HG03097 (cell line): Measurements from ENCODE around the gene RSPO1.

Experiments
- ATAC-seq: cut with Tn5 transposase; IDR thresholded peaks from one replicate; pipeline ENCODE4 v1.9.1; 2021; ENCODE audit not compliant: unreplicated experiment, low FRiP score

The RSPO1 gene

DNA sequence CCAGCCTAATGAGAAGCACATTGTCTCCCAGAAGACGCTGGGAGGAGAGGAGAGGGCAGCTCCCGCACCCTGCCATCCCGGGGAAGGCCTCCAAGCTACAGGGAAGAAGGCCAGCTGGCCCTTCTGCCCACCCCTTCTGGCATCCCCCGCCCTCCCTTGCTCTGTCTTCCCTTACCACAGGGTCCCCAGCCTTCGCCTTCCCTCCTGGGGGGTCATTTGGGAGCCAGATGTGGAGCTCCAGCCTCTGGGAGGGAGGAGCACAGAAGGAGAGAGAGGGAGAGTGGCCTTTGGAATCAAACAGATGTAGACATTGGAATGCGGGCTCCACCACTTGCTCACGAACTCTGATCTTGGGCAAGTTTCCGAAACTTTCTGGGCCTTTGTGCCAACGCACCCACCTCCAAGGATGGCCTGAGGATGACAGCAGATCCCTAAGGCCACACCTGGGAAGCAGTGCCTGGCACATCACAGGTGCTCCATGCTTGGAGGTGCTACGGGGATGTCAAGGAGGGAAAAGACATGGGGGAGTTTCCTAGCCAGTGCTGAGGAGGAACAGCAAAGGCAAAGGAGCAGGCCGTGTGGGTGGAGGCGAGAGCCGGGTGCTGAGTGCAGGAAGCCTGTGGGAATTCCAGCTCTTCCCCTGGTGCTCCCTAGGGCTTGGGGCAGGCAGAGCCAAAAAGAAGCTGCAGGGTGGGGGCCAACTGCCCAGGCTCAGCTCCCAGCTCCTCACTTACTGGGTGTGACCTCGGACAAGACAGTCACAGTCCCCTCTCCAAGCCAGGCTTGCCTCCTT, 23.1 kb upstream of the RSPO1 start:
- ATAC-seq = no peak

DNA sequence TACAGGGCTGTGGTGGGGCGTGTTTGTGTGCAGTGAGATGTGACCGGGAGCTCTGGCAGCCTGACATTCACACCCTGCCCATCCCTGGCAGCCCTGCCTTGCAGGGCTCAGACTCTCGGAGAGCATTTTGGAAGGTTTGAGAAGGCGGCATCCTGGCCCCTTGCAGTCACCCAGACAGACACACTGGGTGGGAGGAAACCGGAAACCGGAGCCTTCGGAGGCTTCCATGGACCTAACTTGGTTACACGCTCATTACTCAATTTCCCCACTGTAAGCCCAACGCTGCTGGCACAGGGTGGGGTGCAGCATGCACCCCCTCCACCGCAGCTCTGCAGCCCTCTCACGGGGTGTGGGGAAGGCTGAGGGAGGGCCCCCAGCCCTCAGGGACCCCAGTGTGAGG, 22.2 kb upstream of the RSPO1 start:
- no peak for ATAC-seq

DNA sequence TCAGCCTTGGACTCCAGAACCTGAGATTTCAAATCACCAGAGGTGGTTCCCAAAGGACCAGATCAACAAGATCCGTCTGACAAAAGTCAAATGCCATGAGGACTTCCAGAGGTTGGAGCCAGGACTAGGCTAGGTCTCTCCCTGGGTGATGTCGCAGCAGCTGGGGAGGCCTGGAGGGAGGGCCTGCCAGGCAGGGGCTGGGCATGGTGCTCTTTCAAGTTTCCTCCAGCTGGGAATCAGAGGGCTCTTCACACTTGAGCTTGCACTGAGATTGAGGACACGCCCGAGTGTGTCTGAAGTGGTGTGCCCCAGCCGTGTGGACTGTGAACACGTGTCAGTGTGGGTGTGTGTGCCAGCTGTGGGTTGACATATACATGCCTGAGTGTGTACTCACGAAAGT, 21.3 kb upstream of the RSPO1 start:
- no peak for ATAC-seq

DNA sequence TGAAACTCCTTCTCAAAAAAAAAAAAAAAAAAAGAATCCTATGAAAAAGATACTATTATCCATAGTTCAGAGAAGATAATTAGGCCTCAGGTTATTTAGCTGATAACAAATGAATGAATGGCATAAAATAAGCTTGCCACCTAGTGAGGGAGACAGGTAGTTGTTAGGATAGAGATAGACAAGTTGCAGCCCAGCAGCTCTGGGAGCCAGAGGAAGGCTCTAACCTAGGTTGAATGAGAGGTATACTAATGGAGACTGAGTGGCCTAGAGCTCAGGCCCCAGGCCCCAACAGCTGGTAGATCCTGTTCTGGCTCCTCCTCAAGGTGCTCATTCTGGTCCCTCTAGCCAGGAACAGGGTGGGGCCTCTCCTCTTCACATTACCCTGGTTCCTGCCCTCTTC, 20.6 kb upstream of the RSPO1 start:
- no peak for ATAC-seq

DNA sequence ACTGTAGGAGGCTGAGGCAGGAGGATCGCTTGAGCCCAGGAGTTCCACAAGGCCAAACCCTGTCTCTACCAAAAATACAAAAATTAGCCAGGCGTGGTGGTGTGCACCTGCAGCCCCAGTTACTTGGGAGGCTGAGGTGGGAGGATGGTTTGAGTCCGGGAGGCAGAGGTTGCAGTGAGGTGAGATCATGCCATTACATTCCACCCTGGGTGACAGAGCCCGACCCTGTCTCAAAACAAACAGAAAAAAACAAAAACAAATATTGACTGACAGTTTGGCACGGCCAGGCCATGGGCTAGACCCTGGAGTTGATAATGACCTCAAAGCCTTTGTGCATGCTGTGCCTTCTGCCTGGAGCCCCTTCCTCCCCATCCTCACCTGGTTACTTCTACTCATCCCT, 19.2 kb upstream of the RSPO1 start:
- ATAC-seq = no peak

DNA sequence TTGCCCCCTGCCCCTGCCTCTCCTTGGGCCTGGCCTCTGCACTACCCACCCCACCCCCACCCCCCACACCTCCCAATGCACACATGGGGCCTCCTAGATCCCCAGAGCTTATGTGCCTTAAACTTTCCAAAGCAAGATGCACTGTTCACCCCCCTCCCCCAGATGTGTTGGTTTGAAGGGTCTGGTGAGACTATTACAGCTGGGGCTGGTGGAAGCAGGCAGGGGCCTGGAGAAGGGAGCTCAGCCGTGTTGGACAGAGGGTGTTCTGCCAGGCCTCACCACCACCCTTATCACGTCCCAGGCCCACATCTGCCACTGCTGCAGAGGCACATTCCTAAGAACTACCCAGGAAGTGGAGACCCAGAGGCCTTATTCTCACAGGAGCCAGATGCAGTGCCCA, 18.3 kb upstream of the RSPO1 start:
- no peak for ATAC-seq

DNA sequence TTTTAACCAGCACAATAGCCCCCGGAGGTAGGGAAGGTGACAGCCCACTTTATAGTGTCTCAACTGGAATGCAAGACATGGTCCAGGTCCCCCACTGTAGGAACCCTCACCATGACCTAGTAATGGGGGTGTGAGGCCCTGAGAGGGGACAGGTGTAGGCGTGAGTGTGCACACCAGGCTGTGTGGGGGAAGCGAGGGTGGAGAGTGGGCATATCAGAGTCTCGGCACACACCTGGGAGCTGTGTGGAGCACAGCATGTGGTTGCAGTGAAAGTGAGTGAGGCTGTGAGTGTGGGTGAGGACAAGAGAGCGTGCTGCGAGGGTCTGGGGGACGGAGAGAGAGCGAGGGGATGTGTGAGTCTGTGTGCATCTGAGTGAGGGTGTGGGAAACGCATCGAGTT, 17.1 kb upstream of the RSPO1 start:
- ATAC-seq = no peak

DNA sequence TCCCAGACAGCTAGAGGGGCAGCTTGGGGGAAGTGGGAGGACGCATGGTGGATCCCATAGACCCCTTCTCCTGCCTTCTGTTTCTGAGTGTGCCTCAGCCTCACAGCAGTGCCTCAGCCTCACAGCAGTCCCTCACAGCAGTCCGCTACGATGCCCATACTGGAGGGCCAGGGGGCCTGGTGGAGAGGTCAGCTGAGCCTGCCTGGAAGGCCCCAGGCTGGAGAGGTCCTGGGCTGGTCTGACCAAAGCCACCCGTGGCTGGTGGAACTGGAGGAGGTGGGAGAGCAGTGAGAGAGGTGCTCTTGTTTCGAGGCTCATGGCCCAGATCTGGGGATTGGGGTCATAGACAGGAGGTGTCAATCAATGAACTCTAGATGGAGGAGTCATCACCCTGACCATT, 16.0 kb upstream of the RSPO1 start:
- no peak for ATAC-seq

DNA sequence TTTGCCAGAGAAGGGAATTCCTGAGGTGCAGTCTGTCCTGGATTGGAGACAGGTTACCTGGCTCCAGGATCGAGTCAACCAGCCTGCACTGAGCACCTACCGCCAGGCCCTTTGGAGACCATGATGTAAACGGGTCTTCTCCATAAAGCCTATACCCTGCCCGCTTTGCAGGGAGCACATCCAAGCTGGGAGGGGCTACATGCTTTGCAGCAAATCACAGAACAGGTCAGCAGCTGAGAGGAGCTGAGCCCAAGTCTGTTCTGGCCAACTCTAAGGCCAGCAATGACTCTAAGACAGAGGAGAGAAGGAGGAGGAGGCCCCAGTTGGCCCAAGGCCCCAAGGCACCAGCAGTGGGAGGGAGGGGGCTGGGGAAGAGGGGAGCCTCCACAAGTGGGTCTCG, 15.5 kb upstream of the RSPO1 start:
- ATAC-seq = no peak

DNA sequence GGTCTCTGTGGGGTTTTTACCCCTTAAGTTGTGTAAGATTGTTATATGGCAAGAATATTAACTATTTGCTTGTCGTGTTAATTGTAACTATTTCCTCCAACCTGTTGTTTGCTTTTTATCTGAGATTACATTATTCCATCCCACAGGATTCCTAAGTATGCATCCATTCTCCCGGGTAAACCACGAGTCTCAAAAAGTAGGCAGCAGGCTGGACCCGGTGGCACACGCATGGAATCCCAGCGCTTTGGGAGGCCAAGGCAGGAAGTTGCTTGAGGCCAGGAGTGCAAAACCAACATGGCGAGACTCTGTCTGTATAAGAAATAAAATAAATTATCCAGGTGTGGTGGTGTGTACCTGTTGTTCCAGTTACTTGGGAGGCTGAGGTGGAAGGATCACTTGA, 12.6 kb upstream of the RSPO1 start:
- no peak for ATAC-seq

DNA sequence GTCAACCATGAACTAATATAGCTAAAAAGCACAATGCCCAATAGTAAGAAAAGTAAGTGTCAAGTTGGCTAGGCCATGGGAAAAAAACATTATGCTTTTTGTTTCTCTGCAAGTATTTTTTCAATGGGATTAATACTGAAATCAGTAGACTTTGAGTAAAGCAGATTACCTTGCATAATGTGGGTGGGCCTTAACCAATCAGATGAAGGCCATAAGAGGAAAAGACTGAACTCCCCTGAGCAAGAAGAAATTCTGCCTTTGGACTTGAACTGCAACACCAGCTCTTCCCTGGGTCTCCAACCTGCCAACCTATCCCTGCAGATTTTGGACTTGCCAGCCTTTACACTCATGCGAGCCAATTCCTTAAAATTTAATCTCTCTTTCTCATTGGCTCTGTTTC, 6.4 kb upstream of the RSPO1 start:
- no peak for ATAC-seq

DNA sequence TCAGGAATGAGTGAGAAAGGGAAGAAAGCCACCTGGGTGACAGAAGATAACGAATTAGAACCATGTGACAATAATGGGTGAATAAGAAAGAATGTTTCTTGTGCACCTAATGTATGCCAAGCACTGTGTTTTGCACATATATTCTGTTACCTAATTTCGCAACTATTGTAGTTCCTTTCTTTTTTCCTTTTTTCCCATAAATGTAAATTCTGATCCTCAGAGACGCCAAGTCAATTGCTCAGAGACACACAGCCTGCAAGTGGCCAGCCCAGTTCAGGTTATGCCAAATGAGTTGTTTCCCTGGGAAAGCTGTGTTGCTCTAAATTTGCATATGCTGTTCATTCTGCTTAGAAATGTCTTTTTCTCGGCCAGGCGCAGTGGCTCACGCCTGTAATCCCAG, 1.7 kb upstream of the RSPO1 start:
- no peak for ATAC-seq

DNA sequence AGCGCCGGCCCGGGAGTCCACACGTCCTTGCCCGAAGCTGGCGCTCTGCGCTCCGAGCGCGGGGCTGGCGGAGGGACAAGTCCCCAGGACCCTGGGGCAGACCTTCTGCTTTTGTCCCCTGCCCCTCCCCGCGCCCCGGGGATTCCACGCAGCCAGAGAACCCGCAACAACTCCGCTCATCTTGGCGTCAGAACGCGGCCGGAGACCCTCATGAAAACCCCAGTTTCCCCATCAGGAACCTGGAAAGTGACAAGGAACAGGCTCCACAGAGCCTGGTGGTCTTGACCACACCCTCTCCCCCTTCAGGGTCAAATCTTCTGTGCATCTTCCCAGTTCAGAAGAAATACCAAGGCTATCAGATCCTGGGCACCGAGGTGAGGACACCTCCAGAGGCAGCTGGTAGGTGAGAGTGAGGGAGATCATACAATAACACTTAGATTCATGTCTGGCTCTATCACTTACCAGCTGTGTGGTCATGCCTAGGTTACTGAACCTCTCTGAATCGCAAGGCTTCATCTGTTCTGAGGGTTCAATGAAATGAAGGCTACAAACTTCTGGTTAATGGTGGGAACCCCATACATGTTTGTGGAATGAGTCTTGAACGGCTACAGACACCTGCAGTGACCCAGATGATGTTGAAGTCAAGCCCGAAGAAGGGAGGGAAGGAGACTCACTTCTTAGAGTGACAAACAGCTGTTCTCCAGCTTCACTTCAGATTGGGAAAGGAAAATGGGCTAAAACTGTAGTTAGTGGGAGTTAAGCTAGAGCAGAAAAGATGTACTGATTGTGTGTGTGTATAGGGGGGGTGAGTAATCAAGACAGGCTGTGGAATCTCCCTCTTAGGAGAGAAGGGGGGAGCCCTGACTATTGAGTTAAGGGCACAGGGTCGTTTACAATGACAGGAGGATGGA, 555 bp upstream of the RSPO1 start:
- no peak for ATAC-seq

DNA sequence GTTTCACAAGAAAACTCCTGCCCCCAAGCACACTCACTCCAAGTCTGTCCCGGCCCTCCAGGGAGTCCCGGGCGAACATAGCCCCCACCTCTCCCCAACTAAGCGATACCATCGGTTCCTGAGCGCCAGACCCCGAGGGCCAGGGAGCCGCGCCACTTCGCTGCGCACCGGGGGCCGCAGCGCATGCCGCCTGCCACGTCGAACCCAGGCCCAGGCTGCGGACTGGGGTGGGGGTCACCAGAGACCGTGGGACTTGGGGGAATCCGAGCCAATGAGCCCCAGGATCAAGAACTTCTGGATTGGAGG, 801 bp downstream of the RSPO1 start:
- ATAC-seq = no peak

DNA sequence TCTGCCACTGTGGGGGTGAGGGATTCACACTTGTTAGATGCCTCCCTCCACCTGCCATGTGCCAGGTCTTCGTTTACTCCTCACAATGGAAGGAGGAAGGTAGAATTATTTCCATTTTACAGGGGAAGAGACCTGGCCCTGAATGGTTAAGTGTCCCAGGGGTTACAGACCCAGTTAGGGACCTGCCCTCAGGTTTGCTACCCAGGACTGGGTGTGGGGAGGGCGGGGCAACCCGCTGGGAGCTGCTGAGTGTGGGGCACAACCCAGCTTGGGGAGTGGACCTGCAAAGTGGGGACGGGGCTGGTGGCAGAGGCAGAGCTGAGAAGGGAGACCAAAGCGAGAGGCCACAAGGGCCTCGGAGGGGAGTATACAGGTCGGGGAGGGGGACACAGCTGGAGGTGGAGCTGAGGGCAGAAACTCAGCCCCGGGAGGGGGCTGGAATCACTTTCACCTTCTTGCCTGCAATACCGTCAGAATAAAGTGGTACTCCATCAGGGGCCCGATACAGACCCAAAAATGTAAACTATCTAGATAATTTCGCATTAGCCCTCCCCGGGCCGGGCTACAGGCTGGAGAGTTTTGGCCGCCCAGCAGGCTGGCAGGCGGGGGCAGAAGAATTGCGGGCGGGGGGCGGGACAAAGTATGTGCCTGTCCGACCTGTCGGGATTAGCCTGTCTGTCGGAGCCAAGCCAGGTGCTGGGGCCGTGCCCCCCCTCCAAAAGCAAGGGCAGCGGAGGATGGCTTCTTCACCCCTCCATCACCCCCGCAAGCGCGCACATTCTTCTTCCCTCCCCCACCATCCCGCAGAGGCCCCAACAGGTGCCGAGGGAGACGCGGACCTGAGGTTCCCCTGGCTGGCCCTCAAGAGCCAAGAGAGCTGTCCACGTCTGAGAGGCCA, 1.4 kb downstream of the RSPO1 start:
- ATAC-seq = no peak

DNA sequence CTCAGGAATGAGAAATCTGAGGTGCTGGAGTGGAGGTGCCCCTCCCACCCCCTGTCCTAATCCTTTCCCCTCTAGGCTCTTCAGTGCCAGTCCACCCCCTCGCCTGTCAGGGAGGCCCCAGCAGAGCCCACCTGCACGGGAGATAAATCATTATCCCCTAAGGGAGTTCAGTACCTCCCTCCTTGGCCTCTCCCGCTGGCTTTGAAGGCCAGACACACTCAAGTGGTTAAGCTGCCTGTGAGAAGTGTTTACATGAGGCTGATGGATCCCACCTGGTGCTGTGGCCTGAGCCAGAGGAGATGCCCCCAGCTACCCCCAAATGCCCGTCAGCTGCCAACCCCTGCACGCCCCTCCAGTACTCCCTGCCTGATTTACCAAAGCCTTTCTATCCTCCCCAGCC, 3.7 kb downstream of the RSPO1 start:
- no peak for ATAC-seq

DNA sequence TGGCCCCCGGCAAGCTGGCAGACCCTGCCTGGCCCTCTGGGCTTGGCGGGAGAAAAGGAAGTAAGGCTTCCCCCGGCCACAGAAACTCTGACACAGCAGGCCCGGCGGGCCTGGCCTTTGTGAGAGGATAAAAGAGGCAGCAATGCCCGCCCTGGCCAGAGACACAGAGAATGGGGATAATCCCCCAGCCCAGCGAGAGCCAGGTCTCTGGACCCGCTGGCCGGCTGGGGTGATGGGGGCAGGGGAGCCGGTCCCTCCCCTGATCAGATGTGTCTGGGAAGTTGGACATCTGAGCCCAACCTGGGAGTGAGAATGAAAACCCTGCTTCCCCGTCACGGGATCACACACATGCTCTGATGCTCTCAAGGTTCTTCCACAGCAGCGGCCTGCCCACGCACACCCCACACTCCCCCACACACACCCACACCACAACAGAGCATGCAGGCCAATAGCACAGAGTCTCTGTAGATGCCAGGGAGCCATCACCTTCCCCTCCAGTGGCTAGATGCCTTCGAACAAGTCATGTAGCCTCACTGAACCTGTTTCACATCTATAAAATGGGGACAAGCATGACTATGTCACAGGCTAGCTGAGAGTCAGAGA, 4.2 kb downstream of the RSPO1 start:
- ATAC-seq = no peak

DNA sequence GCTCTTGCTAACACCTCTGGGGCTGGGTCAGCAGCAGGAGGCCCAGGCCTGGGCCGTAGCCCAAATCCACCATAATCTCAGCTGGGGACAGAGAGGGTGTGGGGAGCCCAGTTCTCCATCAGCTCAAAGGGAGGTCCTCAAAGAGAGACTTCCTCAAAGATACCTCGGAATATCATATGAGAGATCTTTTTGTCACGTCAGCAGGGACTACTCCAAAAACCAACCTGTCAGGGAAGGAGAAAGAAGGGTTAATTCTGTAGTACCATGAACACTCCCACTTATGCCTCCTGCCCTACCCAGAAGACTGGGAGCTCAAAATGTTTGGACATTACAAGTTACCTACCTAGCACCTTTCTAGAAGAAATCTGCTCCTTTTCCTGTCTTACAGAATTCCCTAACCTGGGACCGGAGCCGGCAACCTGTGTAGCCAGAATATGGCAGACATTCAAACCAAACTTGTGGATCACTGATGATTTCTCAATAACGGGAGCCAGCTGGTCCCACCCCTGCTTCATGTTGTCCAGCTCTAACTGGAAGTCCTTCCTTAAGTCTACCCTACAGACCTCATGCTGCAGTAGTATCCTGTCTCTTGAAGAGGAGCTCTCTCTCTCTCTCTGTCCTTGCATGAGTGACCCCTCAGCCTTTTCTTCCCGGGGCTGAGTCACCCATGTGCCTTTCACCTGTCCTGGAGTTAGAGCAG, 4.8 kb downstream of the RSPO1 start:
- no peak for ATAC-seq

DNA sequence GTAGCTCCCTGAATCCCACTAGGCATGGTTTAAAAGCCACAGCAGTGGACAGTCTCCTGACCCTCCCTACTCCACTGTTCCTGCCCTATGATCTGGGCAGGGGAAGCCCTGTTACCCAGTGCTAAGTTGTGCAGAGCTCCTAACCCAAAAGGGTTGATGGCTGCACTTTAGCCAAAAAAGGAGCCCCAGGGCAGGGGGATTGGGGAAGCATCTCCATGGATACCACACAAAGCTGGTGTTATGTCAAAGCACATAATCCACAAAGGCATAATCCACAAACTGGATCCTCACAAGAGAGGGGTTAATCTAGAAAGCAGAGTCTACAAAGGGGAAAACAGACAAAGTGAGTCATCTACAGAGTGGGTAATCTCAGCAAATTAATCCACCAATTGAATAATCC, 5.7 kb downstream of the RSPO1 start:
- no peak for ATAC-seq

DNA sequence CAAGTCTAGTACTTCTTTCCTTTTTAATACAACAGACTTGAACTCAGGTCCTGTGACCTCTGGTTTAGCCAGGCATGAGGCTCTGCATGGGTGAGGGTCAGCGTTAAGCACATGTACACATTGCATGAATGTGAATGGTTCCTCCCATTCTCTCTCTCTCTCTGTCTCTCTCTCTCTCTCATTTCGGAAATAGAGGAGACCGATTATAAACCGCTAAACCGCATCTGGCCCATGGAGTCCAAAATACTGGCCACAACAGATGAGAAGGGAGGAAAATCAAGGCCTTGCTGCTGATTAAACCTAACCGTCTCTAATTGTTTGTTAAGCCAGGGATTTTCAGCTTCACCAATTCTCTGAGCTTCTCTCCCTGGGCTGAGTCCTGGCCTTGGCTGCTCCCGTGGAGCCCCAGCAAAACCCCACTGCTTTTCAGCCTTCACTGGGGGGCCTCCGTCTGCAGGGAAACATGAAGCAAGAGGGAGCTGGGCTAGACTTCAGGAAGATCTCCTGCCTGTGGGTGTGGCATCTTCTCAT, 6.6 kb downstream of the RSPO1 start:
- ATAC-seq = no peak
